IPS-NIHi11 (cell line): Measurements from ENCODE around the gene ACSM2A.
"Not testable (repeated sequence)": the region's sequence is repeated elsewhere in the genome, so short reads cannot be mapped to it uniquely, and the experiment has no call there.

ENCODE experiments used
- DNase-seq: peaks from one replicate; pipeline ENCODE4 v3.0.0; 2012; ENCODE audit warnings: mixed read lengths, low spot score

Gene ACSM2A

GRCh38 chr16:20451364-20451763 lies at the start of gene ACSM2A:
Gene ACSM2A (plus strand): TSS chr16:20451521. CDS start chr16:20460115, 8,594 bp downstream.
- not testable (repeated sequence) for DNase-seq

DNA sequence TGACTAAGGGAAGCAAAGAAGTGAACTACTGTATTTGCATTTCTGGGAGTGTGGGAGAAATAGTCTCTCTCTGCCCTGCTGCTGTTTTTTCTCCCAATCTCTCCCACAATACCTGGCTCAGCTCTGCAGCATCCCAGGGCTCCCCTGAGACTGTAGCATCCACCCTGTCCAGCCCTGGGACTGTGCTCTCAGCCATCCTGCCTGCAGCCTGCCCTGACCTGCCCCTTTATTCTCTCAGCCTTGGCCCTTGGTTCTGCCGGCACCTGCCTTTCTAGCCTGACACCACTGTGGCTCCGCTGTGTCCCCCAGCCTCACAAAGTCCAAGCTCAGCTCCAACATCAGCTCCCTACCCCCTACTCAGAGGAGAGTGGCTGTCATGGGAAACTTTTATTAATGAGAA lies 48.7 kb upstream of the ACSM2A start:
- DNase-seq: no peak

GRCh38 chr16:20404637-20405036 lies 46.7 kb upstream of the ACSM2A start, which contains the start of gene PDILT:
Gene PDILT (minus strand): TSS chr16:20404737. CDS start chr16:20399300, 5,437 bp downstream.
- no peak for DNase-seq

- no peak for DNase-seq
Measured at GRCh38 chr16:20409398-20410120, 41.8 kb upstream of the ACSM2A start, which contains the start of gene ACSM5. Gene ACSM5 (plus strand): TSS chr16:20409534. CDS start chr16:20411485, 1,951 bp downstream.

- no peak for DNase-seq
Measured at GRCh38 chr16:20410121-20410723, 41.1 kb upstream of the ACSM2A start.

- no peak for DNase-seq
Measured at GRCh38 chr16:20411055-20411454, 40.3 kb upstream of the ACSM2A start.

DNA sequence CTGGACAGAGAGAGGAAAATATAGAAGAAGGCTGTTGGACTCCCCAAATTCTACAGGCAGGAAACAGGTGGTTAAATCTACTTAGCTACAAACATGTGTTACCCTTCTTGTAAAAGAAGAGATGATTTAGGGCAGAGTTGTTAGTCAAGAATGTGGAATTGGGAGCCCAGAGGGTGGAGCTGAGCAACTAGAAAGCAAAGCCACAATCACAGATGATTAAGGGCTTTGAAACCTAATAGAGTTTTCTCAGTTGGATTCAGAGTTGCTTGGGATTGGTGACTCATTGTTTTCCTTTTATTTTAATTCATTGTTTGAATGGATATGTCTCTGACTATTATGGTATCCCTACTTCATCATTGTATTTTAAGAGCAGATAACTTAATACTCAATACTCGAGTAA lies 35.8 kb upstream of the ACSM2A start:
- DNase-seq: no peak

- DNase-seq: not testable (repeated sequence)
Measured at GRCh38 chr16:20419093-20419492, 32.2 kb upstream of the ACSM2A start.

DNA sequence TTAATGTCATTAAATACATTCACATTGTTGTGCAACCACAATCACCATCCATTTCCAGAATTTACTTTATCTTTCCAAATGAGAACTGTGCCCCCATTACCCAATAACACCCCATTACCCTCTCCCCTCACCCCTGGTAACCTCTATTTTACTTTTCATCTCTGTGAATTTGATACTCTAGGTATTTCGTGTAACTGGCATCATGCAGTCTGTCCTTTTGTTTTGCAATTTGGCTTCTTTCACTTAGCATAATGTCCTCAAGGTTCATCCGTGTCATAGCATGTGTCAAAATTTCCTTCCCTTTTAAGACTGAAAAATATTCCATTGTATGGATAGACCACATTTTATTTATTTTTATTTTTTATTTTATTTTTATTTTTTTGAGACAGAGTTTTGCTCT lies 29.6 kb upstream of the ACSM2A start:
- DNase-seq: not testable (repeated sequence)

- not testable (repeated sequence) for DNase-seq
Measured at GRCh38 chr16:20423772-20424128, 27.6 kb upstream of the ACSM2A start.

- DNase-seq: no peak
Measured at GRCh38 chr16:20424129-20424866, 27.0 kb upstream of the ACSM2A start.

- DNase-seq: not testable (repeated sequence)
Measured at GRCh38 chr16:20427401-20427797, 23.9 kb upstream of the ACSM2A start.

GRCh38 chr16:20429499-20429898 lies 21.8 kb upstream of the ACSM2A start:
- DNase-seq: not testable (repeated sequence)

DNA sequence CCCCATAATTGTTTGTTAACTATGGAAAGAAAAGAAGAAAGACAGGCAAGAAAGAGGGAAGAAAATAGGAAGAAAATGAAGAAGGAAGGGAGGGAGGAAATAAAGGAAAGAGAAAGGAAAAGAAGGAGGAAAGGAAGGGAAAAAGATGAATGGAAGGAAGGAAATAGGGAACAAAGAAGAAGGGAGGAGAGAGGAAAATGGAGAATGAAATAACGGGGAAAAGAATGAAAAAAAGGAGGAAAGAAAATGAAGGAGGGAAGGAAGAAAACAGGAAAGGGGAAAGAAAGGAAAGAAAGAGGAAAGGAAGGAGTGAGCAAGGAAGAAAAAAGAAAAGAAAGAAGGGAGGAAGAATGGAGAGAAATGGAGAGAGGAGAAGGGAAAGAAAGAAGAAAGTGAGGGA lies 20.8 kb upstream of the ACSM2A start:
- not testable (repeated sequence) for DNase-seq

- DNase-seq: no peak
Measured at GRCh38 chr16:20430948-20431347, 20.4 kb upstream of the ACSM2A start.

GRCh38 chr16:20438950-20439349 lies 12.4 kb upstream of the ACSM2A start:
- DNase-seq: not testable (repeated sequence)

DNA sequence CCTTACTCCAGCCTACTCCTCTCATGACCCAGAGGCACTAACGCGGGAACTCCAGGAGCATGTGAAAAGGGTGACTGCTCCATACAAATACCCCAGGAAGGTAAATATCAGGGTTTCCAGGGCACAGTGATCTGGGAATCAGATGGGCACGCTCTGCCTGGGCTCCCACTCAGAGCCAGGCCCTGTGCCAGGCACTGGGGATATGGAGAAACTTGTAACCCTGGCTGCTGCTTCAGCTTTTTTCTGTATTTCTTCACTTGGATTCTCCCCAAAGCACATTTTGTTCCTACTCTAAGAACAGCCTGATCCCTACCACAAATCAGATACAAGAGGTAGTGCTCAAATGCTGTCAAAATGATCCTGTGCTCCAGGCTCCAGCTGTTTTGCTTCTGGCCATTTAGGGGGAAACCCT lies 11.5 kb upstream of the ACSM2A start:
- not testable (repeated sequence) for DNase-seq

- not testable (repeated sequence) for DNase-seq
Measured at GRCh38 chr16:20440731-20441130, 10.6 kb upstream of the ACSM2A start.

DNA sequence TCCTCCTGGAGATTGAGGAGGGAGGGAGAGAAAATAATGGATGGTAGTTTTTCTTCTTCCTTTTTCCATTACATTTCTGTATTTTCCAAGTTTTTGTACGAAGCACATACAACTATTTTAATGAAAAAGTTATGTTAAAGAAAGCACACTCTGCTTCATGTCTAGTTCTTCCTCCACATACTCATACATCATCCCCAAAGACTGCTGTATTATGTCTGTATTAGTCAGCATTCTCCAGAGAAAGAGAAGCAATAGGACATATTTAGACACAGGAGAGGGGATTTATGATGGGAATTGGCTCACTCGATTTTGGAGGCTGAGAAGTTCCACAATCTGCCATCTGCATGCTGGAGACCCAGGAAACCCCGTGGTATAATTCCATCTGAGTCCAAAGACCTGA lies 10.1 kb upstream of the ACSM2A start:
- DNase-seq: no peak

GRCh38 chr16:20441859-20442258 lies 9.5 kb upstream of the ACSM2A start:
- DNase-seq: not testable (repeated sequence)

GRCh38 chr16:20446652-20447393 lies 4.5 kb upstream of the ACSM2A start:
- not testable (repeated sequence) for DNase-seq

DNA sequence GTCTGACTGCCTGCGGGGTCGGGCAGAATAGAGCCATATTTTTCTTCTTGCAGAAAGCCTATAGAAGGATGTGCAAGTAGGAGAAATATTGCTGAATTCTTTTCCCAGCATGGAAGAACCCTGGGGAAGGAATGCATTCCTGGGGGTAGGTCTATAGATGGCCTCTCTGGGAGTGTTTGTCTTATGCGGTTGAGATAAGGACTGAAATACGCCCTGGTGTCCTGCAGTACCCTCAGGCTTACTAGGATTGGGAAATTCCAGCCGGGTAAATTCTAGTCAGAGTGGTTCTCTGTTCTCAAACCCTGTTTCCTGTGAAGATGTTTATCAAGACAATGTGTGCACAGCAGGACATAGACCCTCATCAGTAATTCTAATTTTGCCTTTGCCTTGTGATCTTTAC lies 2.3 kb downstream of the ACSM2A start:
- not testable (repeated sequence) for DNase-seq
